HG03342 (cell line): ENCODE measurements around the gene VIPR2.

ENCODE experiments used
- ATAC-seq: cut with Tn5 transposase; IDR thresholded peaks from one replicate; pipeline ENCODE4 v1.9.1; 2021; ENCODE audit warnings: mild to moderate bottlenecking, moderate library complexity; ENCODE audit not compliant: unreplicated experiment

Gene VIPR2

DNA sequence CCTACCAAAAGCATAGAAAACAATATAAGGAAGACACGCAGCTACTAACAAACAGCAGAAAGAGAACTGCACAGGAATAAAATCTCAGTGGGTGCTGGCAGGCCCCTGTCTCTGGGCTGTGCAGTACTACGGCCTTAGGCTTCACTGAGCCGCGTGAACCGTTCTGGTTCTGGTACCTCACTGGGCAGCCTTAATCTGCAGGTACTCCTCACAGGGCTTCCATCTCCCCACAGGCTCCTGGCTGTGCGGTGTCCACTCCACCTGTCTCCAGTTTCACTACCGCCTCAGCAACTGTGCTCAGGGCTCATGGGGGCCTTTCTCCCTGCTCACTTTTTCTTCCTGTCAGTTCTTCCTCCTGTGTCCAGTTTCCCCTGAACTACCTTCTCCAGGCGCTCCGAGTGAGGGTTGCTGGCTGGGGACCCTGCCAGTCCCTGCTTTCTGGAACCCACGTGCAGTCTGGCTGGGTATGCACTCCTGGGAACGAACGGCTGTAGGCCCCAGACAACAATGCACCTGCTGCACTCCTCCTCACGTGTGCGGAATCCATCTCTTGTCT, 75.7 kb downstream of the VIPR2 start:
- ATAC-seq = no peak

GRCh38 chr7:159068488-159068811, 76.2 kb downstream of the VIPR2 start:
- no peak for ATAC-seq

DNA sequence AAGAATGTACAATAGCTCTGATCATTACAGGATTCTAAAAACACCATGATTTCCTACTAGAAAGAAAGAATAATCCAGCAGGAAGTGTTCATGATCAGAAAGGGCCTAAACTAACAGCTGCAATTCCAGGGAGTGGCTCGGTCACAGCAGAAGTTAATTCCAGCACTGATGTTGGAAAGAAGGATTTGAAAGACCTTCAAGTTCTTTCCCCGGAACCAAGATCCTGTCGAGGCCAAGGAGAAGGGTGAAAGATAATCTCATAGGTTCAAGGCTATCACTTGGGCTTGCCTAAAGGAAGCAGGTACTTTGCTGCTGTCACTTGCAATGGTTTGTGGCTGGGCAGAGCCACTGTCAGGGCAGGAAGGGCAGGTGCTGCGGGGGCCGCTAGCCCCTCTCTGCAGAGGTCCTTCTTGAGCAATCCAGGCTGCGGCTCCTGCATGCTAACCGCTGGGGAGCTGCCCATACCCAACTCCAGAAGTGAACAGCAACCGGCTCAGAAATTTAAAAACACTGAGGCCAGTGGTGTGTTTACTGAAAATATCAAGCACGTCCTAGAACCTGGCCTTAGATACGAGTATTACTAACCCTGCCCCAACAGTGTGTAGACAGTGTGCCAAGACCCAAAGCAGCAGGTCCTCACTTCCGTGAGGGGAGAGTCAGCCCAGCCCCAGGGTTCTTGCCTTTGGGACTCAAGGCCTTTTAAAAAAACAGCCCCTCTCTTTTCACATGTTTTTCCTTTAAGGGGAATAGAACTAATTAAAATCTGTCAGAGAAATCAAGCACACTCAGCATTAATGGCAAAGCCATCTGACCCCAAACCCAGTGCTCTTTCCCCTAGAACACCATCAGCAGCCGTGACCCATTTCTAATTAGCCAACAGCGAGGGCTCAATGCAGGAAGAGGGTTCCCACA, 76.8 kb downstream of the VIPR2 start:
- ATAC-seq = no peak

GRCh38 chr7:159066816-159067575, 77.7 kb downstream of the VIPR2 start:
- no peak for ATAC-seq

GRCh38 chr7:159065852-159066480, 78.7 kb downstream of the VIPR2 start:
- ATAC-seq = no peak

DNA sequence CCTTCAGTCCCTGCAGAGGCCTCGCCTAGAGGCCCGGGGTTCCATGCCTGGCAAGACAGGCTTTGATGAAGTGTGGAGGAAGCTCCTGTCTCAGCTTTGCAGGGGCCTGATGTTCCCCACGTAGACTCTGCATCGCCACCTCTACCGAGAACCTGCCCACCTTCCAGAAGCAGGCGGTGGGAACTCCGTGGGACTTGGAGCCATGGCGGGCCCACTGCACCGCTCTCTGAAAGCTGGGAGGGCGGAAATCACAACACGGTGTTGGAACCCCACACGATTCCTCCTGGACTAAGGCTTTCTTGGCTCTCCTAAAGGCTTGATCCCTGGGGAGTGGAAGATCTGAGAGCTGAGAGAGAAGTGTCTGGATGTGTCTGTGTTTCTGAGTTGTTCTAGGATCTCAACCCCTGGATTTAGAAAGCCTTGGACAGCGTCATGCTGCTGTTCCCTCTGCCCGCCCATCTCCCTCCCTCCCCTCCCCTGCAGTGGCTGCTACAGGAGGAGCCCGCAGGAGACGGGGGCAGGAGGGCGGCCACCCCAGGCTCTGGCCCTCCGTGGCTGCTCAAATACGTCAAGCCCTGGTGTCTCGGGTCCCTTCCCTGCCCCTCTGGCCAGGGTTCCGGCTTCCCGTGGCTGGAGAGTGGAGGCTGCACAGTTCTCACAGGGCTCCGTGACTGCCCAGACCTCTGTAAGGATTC, 79.7 kb downstream of the VIPR2 start:
- no peak for ATAC-seq

GRCh38 chr7:159064121-159064815, 80.4 kb downstream of the VIPR2 start:
- ATAC-seq = no peak

DNA sequence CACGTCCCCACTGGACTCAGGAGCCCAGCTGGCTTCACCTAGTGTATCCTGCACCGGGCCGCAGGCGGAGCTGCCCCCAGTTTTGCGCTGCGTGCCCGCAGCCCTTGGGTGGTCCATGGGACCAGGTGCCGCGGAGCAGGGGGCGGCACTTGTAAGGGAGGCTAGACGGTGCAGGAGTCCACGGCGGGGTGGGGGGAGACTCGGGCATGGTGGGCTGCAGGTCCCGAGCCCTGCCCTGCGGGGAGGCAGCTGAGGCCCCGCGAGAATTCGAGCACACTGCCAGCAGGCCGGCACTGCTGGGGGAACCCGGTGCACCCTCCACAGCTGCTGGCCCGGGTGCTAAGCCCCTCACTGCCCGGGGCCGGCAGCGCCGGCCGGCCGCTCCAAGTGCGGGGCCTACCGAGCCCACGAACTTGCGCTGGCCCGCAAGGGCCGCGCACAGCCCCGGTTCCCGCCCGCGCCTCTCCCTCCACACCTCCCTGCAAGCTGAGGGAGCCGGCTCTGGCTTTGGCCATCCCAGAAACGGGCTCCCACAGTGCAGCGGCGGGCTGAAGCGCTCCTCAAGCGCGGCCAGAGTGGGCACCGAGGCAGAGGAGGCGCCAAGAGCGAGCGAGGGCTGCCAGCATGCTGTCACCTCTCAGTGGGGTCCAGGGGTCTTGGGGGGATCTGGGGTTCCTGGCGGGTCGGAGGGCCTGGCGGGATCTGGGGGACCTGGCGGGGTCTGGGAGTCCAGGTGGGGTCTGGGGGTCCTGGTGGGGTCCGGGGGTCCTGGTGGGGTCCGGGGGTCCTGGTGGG, 81.4 kb downstream of the VIPR2 start:
- ATAC-seq = no peak

GRCh38 chr7:159062569-159062968, 82.1 kb downstream of the VIPR2 start:
- ATAC-seq = no peak

DNA sequence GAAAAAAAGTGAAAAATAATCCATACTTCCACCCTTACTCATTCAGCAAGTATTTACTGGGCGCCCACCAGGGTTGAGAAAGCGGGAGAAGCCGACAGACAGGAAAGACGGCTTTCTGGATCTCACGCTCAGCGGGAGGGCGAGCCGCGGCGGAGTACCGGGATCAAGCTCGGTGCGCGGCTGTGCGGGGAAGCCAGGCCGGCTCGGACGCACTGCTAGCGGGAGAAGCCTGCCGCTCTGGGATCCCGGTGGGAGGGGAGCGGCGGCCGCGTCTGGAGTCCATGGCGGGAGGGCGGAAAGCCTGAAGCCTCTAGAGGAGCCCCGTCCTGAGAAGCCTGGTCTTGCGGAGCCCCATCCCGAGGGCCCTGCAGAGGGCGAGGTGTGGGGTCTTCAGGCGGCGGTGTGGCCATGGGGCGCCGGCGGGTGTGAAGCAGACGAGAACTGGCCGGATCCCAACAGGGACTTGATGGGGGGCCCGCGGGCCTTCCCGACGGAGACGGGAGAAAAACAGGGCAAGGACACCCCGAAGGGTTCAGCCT, 82.9 kb downstream of the VIPR2 start:
- no peak for ATAC-seq

GRCh38 chr7:159061209-159061608, 83.5 kb downstream of the VIPR2 start:
- ATAC-seq = no peak

GRCh38 chr7:159060440-159060839, 84.2 kb downstream of the VIPR2 start:
- ATAC-seq = no peak

DNA sequence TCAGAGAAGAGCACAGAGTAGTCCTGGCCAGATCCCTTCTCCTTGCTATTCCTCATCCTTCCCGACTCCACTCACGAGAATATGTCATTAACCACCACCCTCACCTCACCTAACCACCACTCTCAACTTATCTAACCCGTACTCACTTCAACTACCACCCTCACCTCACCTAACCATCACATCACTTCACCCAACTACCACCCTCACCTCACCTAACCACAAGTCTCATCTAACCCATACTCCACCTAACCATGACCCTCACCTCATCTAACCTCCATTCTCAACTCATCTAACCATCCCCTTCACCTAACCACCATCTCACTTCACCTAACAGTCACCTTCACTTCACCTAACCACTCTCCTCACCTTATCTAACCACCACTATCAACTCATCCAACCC, 85.0 kb downstream of the VIPR2 start:
- no peak for ATAC-seq

- no peak for ATAC-seq
Observed at GRCh38 chr7:159057647-159058046, 87.0 kb downstream of the VIPR2 start.

DNA sequence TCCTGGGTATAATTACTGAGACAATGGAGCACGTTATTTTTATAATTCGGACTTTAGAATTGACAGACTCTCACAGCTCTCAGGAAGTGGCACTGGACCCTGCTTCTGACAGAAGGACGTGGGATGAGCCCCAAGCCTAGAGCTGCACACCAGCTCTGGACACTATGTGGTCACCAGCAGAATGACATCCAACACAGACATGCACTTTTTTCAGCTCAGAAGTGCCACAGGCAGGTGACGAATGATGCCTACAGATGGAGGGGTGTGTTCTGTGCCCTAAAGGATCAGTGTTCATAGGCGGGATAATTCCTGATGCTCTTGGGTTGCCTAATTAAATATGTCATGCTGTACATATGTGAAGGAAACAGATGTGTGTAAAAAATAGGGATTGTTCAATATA, 87.9 kb downstream of the VIPR2 start:
- no peak for ATAC-seq

DNA sequence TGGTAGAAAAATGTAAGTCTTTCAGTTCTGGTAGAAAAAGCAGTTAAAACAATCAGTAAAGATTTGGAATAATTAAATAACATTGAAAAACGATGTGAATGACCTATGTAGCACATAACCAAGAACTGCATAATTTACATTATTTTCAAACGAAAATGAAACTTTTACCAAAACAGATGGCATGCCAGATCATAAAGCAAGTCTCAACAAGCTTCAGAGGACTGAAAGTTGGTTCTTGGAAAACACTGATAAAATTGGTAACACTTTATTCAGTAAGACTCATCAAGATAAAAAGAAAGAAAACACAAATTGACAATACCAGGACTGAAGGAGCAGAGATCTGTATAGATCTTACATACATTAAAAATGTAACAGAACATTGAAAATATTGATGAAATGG, 92.8 kb downstream of the VIPR2 start:
- ATAC-seq = no peak

DNA sequence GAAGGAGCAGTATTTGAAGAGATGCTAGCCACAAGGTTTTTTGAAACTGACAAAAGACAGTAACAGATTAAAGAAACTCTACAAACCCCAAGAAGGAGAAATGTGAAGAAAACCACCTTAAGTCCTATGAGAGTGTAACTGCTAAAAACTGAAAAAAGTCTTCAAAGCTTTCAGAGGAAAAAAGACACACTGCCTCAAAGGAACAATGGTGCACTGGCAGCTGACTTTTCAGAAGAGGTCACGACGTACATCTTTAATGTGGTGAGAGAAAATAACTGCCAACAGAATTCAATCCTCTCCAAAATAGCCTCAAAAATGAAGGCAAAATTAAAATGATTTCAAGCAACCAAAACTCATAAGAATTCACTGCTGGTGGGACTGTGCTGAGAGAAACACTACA, 94.0 kb downstream of the VIPR2 start:
- no peak for ATAC-seq

- ATAC-seq = no peak
Observed at GRCh38 chr7:159049266-159050025, 95.2 kb downstream of the VIPR2 start.

- ATAC-seq = no peak
Observed at GRCh38 chr7:159048656-159049055, 96.0 kb downstream of the VIPR2 start.
